Measurements from ENCODE around the gene LYSET.
"Not testable (repeated sequence)": the region's sequence is repeated elsewhere in the genome, so short reads cannot be mapped to it uniquely, and the experiment has no call there.

LYSET gene

DNA sequence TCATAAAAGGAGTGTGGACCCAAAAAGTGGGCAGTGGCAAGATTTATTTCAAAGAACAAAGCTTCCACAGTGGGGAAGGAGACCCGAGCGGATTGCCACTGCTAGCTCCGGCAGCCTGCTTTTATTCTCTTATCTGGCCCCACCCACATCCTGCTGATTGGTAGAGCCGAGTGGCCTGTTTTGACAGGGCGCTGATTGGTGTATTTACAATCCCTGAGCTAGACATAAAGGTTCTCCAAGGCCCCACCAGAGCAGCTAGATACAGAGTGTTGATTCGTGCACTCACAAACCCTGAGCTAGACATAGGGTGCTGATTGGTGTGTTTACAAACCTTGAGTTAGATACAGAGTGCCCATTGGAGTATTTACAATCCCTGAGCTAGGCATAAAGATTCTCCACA, 15.5 kb upstream of the LYSET start:
- DNase-seq: not testable (repeated sequence)

DNA sequence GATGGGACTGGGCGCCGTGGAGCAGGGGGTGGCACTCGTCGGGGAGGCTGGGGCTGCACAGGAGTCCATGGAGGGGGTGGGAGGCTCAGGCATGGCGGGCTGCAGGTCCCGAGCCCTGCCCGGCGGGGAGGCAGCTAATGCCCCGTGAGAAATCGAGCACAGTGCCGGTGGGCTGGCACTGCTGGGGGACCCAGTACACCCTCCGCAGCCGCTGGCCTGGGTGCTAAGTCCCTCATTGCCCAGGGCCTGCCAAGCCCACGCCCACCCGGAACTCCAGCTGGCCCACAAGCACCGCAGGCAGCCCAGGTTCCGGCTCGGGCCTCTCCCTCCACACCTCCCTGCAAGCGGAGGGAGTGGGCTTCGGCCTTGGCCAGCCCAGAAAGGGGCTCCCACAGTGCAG, 15.0 kb upstream of the LYSET start:
- not testable (repeated sequence) for DNase-seq

DNA sequence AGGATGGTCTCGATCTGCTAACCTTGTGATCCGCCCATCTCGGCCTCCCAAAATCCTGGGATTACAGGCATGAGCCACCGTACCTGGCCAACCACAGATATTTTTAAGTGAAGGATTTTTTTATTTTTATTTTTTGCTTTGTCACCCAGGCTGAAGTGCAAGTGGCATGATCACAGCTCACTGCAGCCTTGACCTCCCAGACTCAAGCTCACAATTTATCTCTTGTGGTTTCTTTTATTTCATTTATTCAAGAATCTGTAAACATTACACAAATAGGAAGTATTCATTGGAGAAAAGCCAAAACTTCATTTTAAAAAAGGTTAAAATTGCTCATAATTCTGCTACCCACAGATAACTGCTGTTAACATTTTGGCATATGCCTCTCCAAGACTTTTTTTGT, 13.7 kb upstream of the LYSET start:
- DNase-seq: peak; percentile 15

DNA sequence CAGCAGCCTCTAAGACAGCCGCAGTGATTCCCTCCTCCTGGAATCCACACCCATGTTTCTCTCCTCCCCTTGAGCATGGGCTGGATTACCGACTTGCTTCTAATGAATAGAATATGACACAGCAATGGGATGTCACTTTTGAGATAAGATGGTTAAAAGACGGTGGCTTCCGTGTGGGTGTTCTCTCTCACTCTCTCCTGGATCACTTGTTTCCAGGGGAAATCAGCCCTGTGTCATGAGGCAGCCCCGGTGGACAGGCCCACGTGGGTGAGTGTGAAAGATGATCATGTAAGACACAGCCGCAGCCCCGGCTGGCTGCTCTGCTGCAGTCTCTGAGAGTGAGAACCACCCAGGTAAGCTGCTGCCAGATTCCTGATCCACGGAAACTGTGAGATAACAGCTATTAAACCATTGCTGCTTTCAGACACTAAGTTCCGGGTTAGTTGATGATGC, 11.1 kb upstream of the LYSET start:
- DNase-seq: no peak

DNA sequence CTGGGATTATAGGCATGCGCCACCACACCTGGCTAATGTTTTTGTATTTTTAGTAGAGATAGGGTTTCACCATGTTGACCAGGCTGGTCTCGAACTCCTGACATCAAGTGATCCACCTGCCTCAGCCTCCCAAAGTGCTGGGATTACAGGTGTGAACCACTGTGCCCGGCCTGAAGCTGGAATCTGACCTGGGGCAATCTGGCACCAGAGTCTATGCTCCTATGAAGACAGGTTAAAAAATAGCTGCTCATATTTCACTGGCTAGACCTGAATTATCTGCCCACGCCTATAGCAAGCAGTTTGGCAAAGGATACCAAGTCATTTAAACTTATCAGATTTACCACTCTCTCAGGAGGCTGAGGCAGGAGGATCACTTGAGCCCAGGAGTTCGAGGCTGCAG, 10.4 kb upstream of the LYSET start:
- DNase-seq: not testable (repeated sequence)

DNA sequence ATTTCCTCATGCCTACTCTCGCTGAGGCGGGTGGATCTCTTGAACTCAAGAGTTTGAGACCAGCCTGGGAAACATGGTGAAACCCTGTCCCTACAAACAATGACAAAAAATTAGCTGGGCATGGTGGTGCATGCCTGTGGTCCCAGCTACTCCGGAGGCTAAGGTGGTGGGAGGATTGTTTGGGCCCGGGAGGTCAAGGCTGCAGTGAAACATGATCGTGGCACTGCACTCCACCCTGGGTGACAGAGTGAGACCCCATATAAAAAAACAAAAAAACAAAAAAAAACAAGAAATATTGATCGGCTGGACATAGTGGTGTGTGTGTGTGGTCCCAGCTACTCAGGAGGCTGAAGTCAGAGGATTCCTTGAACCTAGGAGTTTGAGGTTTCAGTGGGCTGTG, 9.6 kb upstream of the LYSET start:
- DNase-seq: no peak

DNA sequence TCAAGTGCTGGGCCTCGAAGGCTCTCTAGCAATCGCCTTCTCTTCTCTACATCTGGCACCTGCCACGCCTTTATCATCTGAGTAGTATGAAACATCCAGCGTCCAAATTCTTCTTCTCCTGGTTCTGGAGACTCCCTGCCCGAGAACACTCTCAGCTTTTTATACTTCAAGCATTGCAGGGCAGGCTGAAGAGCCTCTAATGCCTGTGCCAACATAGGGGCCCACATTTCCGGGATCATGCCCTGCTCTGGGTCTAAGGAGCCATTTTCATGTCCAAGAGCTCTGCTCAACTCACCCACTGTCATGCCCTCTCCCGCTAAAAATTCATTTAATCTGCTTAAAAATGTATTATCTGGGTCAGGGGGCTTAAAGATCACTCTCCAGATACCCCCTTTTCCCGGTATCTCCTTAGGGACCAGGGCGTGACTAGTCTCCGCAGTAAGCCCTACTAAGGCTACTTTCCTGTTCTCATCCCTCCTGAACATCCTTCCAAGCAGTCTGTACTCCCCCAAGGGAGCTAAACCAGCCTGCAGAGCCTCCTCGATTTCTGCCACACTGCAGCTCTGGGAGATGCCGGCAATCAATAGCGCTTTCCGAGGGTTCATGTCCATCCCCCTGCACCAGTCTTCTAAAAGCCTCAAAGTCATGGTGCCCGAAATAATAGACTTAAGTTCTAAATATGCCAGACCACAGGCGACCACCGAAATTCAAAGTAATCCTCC, 1.4 kb upstream of the LYSET start:
- no peak for DNase-seq

DNA sequence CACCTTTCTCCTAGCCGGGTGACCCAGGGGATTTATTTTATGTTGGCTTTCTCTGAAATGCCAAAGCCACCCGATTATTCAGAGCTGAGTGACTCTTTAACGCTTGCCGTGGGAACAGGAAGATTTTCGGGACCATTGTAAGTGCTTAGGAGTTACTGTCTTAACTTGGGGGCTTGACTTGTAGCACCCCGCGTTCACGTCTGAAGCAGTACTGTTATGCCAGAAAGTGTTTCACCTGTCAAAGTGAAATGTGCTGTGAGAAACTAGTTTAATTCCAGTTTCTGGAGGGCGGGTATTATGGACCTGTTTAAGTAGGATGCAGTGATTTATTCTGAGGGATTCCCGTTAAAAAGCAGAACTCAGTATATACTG, 218 bp downstream of the LYSET start:
- peak; percentile 5 for DNase-seq

DNA sequence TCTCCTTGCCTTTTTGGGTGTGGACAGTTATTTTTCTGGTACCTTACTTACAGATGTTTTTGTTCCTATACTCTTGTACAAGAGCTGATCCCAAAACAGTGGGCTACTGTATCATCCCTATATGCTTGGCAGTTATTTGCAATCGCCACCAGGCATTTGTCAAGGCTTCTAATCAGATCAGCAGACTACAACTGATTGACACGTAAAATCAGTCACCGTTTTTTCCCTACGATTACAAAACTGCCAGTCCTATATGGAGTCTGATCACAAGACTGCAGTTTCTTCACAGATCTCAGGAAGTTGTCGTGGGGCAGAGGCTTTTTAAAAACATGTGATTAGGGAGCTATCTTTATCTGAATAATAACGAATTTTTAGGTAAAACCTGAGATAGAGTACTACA, 1.3 kb downstream of the LYSET start:
- DNase-seq: no peak

DNA sequence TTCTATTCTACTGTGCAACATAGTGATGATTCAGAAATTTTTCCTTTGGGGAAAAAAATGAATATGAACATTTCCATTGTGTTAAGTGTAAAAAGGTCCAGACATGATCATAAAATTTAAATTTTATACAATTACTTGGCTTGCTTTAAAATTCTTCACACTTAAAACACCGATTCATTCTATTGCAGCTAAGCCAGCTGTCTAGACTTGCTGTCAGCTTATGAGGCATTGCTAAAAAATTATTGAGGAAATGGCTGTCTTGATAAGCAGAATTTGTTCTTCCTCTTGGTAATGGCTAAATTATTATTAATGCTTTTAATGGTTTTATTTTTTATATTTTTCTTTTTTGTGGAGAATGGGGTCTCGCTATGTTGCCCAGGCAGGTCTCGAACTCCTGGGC, 1.8 kb downstream of the LYSET start:
- no peak for DNase-seq

DNA sequence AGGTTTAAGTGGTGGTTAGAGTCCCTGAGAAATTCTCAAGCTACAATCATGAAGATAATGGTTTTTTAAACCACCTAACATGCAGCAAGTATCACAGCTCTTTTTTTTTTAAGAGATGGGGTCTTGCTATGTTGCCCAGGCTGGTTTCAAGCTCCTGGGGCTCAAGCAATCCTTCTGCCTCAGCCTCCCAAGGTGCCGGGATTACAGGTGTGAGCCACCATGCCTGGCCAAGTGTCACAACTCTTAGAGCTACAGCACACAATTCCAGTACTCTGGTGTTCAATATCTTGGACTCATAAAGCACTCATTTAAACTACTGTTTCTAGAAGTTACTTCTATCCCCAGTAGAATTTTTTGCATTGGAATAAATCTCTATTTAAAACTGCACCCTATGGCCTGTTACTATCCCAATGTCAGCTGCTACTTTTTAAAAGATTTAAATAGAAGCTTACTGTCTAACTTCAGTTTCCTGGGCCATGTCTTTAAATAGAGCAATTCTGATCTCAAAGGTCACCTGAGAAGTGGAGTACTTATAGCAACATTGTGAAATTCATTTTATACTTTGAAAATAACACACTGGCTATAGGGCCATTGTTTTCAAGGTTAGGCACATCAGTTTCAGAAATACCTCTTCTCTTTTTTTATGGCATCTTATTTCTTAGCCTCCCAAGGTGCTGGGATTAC, 10.3 kb downstream of the LYSET start:
- DNase-seq: no peak

DNA sequence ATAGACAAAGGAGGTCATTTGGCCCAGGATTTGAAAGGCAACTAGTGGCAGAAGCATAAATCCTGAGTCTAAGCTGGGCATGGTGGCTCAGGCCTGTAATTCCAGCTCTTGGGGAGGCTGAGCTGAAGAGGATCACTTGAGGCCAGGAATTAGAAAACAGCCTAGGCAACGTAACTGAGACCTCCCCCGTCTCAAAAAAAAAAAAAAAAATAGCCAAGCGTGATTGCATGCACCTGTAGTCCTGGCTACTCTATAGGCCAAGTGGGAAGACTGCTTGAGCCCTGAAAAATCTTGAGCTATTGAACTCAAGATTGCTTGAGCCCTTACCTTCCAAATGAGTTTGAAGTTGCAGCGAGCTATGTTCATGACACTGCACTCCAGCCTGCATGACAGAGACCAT, 13.9 kb downstream of the LYSET start:
- no peak for DNase-seq

DNA sequence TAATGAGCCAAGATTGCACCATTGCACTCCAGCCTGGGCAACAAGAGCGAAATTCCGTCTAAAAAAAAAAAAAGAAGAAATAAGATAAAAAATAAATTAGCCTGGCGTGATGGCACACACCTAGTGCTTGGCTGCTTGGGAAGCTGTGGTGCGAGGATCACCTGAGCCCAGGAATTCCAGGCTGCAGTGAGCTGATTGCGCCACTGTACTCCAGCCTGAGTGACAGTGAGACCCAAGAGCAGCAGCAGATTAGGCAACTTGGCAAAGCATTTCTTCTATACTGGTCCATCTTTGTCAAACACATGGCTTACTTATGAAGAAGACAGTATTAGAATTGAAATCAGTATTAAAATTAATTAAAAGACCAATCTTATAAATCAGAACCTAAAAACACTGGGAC, 15.4 kb downstream of the LYSET start:
- DNase-seq: no peak

DNA sequence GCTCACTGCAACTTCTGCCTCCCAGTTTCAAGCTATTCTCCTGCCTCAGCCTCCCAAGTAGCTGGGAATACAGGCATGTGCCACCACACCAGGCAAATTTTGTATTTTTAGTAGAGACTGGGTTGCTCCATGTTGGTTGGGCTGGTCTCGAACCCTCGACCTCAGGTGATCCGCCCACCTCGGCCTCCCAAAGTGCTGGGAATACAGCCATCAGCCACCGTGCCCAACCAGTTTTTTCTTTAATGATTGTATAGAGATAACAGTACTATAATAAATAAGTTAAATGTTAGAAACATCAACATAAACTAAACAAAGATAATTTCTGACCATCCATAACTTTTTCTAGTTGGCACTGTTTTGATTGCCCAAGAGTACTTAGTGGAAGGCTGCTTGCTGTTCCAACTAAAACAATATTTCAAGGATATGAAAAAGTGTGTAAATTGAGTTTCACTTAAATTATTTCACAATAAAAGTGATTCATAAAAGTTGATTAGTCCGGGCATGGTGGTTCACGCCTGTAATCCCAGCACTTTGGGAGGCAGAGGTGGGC, 16.1 kb downstream of the LYSET start:
- no peak for DNase-seq

DNA sequence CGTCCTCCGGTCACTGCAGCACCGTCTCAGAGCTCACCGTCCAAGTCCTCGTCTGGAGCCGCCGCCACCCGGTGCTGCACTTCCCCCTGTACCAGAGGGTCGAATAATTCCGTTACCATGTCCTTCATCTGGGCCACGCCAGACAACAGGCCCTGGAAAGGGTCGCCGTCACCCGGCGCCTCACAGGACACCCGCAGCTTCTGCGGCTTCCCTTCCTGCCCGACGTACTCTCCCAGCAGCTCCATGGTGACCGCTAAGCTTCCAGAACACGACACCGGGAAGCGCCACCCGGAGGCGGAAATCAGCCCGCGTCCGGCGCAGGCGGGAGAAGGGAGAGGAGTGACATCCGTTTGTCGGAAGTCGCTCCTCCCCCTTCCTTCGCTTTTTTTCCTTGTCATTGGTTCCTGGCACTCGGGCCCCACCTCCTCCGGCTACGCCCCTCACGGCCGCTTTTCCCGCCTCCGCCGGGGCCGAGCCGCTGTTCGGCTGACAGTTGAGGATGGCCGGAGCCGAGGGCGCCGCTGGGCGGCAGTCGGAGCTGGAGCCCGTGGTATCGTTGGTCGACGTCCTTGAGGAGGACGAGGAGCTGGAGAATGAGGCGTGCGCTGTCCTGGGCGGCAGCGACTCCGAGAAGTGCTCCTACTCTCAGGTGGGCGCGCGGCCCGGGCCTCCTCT, 21.8 kb downstream of the LYSET start, which contains the start of the genes GON7 and UBR7:
Gene GON7 (minus strand): TSS at position 273 of the 675 bp plus-strand sequence. CDS start 28 bp downstream, at position 245.
Gene UBR7 (plus strand): TSS at position 464 of the 675 bp plus-strand sequence. CDS start 36 bp downstream, at position 500.
- peak; percentile 100 for DNase-seq

DNA sequence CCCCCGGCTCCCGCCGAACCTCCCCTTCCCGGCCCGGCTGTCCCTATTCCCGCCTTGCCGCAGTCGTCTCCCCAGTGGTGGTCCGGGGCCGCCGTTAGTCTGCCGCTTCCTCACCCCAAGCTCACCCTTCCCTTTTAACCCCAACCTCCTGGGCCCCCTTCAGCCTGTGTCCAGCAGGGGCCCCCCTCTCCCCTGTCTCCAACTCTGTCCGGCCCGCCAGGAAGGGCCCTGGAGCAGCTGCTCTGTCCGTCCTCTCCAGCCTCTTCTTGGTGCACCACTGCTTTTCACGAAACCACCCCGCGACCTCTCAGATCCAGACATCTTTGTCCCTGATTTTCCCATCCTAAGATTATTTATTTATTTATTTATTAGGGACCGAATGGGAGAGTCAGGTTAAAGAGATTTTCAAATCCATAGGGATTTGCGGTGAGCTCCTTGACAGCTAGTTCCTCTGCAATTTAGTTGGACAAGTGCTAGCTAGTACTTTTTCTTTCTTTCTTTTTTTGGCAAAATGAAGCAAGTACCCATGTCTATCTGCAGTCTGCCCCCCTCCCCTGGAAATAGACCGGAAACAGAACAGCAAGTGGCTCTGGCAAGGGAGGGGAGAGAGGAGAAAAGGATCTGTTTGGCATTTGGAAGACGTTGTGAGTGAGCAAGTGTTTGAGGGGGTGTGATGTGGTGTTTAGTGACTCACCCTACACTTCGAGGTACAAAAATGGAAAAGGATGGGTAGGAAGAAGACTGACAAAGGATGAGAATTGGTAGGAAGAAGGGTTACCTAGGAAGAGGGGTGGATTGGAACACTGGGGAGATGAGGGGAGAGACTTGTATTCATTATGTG, 22.6 kb downstream of the LYSET start:
- DNase-seq: peak; percentile 60

DNA sequence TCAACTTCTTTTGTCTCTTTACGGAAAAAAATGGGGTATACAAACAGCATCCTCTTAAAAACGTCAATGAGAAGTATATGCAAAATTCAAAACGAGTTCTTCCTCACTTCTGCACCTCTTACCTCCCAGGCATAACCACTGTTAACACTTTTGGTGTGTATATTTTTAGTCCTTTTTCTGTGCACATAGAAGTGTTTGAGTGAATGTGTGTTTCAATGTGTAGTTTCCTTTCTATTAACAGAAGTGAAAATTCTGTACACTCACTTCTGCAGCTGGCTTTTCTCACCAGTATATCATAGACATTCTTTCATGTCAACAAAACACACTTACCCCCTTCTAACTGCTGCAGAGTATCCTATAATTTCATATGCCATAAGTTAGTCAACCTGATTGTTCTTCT, 27.3 kb downstream of the LYSET start:
- no peak for DNase-seq

DNA sequence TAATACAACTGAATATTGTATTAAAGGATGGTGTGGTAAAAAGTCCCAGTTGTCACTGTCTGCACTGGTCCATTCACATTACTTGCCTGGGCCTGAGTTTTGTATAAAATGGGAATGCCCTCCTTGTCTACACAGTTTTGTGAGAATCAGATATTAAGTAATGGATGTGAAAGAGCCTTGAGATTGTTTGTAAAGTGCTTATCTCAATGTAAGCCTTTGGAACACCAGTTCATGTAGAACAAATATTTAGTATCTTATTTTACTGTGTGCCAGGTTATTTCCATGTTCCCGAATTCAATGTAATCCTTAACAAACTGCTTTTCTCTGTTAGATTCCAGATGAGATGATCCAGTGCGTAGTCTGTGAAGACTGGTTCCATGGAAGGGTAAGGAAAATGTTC, 29.5 kb downstream of the LYSET start:
- no peak for DNase-seq

DNA sequence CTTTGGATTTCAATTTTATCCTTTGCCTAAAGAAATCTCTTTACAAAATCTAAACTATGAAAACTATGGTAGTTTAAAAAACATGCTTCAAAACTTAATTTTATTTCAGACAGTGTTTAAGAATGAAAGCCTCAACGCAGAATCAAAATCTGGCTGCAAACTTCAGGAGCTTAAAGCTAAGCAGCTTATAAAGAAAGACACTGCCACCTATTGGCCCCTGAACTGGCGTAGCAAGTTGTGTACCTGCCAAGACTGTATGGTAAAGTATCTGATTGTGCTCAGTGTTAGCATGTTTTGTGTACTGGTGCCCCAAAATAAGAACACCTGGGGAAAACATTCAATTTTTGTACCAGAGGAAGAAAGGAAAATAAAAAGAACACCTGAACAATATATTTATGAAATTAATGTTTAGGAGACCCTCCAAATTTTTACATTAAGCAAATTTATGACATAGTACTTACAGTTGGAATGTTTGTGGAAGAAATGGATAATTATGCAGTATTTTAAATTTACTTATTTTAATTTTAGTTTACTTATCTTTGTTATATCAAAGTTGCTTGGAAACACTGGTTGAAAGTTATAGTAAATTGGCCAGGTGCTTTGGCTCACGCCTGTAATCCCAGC, 34.1 kb downstream of the LYSET start:
- peak; percentile 65 for DNase-seq

DNA sequence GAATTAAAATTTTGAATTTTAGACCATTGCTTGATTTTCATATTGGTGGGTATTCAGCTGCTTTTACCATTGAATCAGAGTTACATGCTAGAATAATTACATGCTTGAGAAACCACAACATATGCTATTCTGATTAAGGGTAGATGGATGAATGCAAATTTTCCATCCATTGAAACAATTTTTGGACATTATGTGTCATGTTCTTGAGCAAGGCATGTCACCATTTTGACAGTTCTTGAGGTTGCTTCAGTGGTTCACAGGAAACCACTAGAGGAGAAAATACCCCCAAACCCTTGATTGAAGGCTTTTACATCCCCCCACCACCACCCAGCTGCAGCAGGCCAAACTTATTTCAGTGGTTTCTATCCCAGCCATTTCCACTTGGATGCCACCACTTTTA, 35.4 kb downstream of the LYSET start:
- DNase-seq: no peak

DNA sequence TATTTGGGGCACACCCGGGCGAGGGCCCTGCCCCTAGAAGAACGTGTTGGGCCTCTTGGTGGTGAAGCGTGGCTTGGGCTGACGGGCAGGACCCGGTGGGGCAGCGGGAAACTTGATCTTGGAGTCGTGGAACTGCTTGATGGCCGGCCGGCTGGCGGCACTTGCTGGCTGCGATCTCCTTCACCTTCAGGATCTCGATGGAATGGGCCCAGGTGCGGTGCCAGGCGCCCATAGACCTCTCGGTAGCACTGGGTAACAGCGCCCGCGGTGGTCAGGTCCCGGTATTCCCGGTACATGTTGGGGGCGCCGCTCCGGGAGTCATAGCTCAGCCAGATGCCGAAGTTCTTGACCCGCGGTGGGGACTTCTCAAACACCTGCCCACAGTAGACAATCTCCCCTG, 38.4 kb downstream of the LYSET start:
- no peak for DNase-seq

DNA sequence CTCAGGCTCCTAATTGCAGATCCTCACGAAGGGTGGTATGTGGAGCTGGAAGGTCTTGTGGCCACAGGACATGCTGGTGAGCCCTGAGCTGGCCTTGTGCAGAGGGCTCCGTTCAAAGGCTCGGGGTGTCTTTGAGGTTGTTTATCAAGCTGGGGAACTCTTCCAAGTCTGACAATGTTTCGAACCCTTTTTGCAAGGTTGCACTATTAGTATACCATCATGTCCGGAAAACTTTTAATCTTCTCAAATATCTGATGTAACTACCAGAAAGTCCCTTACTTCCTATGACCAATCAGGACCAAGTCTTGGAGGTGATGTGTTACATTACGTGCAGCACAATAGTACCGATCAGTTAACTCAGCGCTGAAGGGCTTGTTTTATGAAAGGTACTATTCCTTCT, 43.4 kb downstream of the LYSET start:
- DNase-seq: no peak
